K562 (cell line): ENCODE data around the gene STK11. TPM values are rescaled to one million over a fixed set of nuclear protein-coding genes. Genes with fewer than 3 reads are reported as not detected.

Experiments
- EP400 ChIP-seq: fragments of 450-650 bp; IDR thresholded peaks from 2 replicates; pipeline ENCODE4 v1.6.1; 2017; ENCODE audit warnings: antibody characterized with exemption, mild to moderate bottlenecking, moderate library complexity
- FOS ChIP-seq: IDR thresholded peaks from 3 replicates; pipeline ENCODE4 v1.6.1; 2011; ENCODE audit not compliant: insufficient read length; ENCODE audit errors: extremely low read depth
- HDAC1 ChIP-seq, 2 experiments: fragments of 450-650 bp; IDR thresholded peaks; 2 replicates each; pipeline ENCODE4 v1.6.1; 2016 to 2017; ENCODE audit warnings: inconsistent platforms in 1 of 2, mild to moderate bottlenecking in 1 of 2, moderate library complexity in 1 of 2
- HDAC2 ChIP-seq: fragments of 450-650 bp; IDR thresholded peaks from 2 replicates; pipeline ENCODE4 v1.6.1; 2016; ENCODE audit warnings: mild to moderate bottlenecking
- HNRNPLL ChIP-seq: fragments of 200-400 bp; formaldehyde crosslinking; IDR thresholded peaks from 2 replicates; pipeline ENCODE4 v1.6.1; 2017; ENCODE audit warnings: low read length, low read depth, mild to moderate bottlenecking; ENCODE audit not compliant: poor library complexity, severe bottlenecking
- JUNB ChIP-seq: fragments of 450-650 bp; formaldehyde crosslinking; conservative IDR thresholded peaks from 2 replicates; pipeline ENCODE4 v1.4.0; 2020; ENCODE audit warnings: mild to moderate bottlenecking
- NFIX ChIP-seq: fragments of 250-450 bp; sonication (Bioruptor Pico); IDR thresholded peaks from 2 replicates; pipeline ENCODE4 v1.4.0; 2020; ENCODE audit warnings: low read depth, mild to moderate bottlenecking, moderate library complexity
- PURB ChIP-seq: sonication (generic); formaldehyde crosslinking; IDR thresholded peaks from 2 replicates; pipeline ENCODE4 v1.9.0; 2021; ENCODE audit warnings: low read depth, mild to moderate bottlenecking, missing genetic modification reagents
- RBM34 ChIP-seq: fragments of 200-400 bp; formaldehyde crosslinking; IDR thresholded peaks from 2 replicates; pipeline ENCODE4 v1.6.1; 2018; ENCODE audit warnings: low read length, borderline replicate concordance; ENCODE audit not compliant: insufficient read depth
- RHOXF2B ChIP-seq: fragments of 250-450 bp; sonication (Bioruptor Pico); conservative IDR thresholded peaks from 2 replicates; pipeline ENCODE4 v1.5.1; 2021
- SIX5 ChIP-seq, 2 experiments: IDR thresholded peaks; 2 replicates each; pipeline ENCODE4 v1.6.1; 2011; ENCODE audit warnings: low read length in 2 of 2, borderline replicate concordance in 1 of 2, low read depth in 1 of 2, mild to moderate bottlenecking in 1 of 2, moderate library complexity in 1 of 2; ENCODE audit not compliant: insufficient read depth in 1 of 2
- SRSF1 ChIP-seq: fragments of 200-400 bp; formaldehyde crosslinking; IDR thresholded peaks from 2 replicates; pipeline ENCODE4 v1.6.1; 2017; ENCODE audit warnings: mild to moderate bottlenecking, low read depth, low read length, moderate library complexity
- TAF7 ChIP-seq: fragments of 450-650 bp; IDR thresholded peaks from 2 replicates; pipeline ENCODE4 v1.6.1; 2016; ENCODE audit warnings: missing genetic modification characterization, missing compliant biosample characterization
- polyA plus RNA-seq, 8 experiments: library from polyadenylated mRNA; depleted of rRNA in 4 of 8; stranded (reverse) in 5 of 8; unstranded in 3 of 8; fragments of >200 nt; fragmentation: Nextera tagmentation in 2 of 8; fragmentation: Illumina TruSeq in 1 of 8; extraction: Ambion mirVana in 2 of 8; extraction: Trizol in 1 of 8; gene quantifications; 2 replicates each; pipeline versions ENCODE4 v1.2.1 to v1.2.3, GENCODE V29; 2011 to 2014; ENCODE audit warnings: inconsistent platforms in 1 of 8, missing spikeins in 1 of 8
- total RNA-seq, 7 experiments: library from RNA; depleted of rRNA in 6 of 7; stranded (reverse); fragments of >200 nt in 6 of 7; fragmentation: Illumina TruSeq in 2 of 7; extraction: Trizol in 2 of 7; gene quantifications; 2 replicates each; pipeline versions ENCODE4 v1.2.1 to v1.2.3, GENCODE V29; 2011 to 2021; ENCODE audit warnings: low replicate concordance in 1 of 7
- TF ChIP-seq, protein P1 (sequence below): fragments of 450-650 bp; IDR thresholded peaks from 2 replicates; pipeline ENCODE4 v1.6.1; 2016; ENCODE audit warnings: mild to moderate bottlenecking, moderate library complexity
- TF ChIP-seq, protein P2 (sequence below): sonication (generic); formaldehyde crosslinking; IDR thresholded peaks from 2 replicates; pipeline ENCODE4 v1.8.1; 2022; ENCODE audit warnings: missing genetic modification reagents

The STK11 gene
- total and polyA plus RNA-seq, 9 of the 15 experiments (the other 6 are each of a cell fraction or from before 2014, with no cell fraction given), result 0.15 to 96.5 (median 31.7) TPM

DNA sequence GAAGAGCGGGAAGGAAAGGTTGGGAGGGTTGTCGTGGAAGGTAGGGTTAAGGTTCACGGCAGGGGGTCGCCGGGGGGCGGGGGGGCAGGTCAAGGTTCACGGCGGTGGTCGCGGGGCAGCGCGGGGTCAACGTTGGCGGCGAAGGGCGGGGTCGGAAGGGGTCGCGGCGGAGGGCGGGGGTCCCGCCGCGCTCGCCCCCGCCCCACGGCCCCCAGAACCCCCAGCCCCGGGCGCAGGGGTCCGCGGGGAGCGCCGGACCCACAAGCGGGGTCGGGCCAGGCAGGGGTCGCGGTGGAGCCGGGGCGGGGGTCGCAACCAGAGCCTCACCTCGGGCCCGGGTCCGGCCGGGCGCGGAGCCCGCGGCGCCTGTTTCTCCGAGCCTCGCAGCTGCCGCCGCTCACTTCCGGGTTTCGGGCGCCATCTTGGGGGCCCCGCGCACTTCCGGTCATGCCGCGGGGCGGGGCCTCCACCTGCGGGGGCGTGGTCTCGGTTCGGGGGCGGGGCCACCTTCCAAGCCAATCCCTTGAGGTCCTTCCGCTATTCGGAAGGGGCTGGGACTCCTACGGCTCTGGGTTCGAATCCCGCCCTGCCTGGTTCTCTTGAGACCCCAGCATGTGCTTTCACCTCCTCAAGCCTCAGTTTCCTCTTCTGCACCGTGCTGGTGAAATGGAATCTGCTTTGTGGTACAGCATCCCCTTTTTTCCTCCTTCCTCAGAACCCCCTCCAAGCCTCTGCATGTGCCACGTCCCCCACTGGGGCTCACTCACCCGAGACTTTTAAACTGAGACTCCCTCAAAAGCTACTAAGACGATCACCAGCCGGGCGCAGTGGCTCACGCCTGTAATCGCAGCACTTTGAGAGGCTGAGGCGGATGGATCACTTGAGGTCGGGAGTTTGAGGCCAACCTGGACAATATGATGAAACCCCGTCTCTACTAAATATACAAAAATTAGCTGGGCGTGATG, 31.5 kb upstream of the STK11 start, which contains the start of gene SBNO2 (continued):
- TF ChIP-seq, protein P1, sequence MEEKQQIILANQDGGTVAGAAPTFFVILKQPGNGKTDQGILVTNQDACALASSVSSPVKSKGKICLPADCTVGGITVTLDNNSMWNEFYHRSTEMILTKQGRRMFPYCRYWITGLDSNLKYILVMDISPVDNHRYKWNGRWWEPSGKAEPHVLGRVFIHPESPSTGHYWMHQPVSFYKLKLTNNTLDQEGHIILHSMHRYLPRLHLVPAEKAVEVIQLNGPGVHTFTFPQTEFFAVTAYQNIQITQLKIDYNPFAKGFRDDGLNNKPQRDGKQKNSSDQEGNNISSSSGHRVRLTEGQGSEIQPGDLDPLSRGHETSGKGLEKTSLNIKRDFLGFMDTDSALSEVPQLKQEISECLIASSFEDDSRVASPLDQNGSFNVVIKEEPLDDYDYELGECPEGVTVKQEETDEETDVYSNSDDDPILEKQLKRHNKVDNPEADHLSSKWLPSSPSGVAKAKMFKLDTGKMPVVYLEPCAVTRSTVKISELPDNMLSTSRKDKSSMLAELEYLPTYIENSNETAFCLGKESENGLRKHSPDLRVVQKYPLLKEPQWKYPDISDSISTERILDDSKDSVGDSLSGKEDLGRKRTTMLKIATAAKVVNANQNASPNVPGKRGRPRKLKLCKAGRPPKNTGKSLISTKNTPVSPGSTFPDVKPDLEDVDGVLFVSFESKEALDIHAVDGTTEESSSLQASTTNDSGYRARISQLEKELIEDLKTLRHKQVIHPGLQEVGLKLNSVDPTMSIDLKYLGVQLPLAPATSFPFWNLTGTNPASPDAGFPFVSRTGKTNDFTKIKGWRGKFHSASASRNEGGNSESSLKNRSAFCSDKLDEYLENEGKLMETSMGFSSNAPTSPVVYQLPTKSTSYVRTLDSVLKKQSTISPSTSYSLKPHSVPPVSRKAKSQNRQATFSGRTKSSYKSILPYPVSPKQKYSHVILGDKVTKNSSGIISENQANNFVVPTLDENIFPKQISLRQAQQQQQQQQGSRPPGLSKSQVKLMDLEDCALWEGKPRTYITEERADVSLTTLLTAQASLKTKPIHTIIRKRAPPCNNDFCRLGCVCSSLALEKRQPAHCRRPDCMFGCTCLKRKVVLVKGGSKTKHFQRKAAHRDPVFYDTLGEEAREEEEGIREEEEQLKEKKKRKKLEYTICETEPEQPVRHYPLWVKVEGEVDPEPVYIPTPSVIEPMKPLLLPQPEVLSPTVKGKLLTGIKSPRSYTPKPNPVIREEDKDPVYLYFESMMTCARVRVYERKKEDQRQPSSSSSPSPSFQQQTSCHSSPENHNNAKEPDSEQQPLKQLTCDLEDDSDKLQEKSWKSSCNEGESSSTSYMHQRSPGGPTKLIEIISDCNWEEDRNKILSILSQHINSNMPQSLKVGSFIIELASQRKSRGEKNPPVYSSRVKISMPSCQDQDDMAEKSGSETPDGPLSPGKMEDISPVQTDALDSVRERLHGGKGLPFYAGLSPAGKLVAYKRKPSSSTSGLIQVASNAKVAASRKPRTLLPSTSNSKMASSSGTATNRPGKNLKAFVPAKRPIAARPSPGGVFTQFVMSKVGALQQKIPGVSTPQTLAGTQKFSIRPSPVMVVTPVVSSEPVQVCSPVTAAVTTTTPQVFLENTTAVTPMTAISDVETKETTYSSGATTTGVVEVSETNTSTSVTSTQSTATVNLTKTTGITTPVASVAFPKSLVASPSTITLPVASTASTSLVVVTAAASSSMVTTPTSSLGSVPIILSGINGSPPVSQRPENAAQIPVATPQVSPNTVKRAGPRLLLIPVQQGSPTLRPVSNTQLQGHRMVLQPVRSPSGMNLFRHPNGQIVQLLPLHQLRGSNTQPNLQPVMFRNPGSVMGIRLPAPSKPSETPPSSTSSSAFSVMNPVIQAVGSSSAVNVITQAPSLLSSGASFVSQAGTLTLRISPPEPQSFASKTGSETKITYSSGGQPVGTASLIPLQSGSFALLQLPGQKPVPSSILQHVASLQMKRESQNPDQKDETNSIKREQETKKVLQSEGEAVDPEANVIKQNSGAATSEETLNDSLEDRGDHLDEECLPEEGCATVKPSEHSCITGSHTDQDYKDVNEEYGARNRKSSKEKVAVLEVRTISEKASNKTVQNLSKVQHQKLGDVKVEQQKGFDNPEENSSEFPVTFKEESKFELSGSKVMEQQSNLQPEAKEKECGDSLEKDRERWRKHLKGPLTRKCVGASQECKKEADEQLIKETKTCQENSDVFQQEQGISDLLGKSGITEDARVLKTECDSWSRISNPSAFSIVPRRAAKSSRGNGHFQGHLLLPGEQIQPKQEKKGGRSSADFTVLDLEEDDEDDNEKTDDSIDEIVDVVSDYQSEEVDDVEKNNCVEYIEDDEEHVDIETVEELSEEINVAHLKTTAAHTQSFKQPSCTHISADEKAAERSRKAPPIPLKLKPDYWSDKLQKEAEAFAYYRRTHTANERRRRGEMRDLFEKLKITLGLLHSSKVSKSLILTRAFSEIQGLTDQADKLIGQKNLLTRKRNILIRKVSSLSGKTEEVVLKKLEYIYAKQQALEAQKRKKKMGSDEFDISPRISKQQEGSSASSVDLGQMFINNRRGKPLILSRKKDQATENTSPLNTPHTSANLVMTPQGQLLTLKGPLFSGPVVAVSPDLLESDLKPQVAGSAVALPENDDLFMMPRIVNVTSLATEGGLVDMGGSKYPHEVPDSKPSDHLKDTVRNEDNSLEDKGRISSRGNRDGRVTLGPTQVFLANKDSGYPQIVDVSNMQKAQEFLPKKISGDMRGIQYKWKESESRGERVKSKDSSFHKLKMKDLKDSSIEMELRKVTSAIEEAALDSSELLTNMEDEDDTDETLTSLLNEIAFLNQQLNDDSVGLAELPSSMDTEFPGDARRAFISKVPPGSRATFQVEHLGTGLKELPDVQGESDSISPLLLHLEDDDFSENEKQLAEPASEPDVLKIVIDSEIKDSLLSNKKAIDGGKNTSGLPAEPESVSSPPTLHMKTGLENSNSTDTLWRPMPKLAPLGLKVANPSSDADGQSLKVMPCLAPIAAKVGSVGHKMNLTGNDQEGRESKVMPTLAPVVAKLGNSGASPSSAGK, result peak; percentile 32; the same call in 1 of the 2 replicates
- TF ChIP-seq RBM34, result no peak
- TF ChIP-seq, protein P2, sequence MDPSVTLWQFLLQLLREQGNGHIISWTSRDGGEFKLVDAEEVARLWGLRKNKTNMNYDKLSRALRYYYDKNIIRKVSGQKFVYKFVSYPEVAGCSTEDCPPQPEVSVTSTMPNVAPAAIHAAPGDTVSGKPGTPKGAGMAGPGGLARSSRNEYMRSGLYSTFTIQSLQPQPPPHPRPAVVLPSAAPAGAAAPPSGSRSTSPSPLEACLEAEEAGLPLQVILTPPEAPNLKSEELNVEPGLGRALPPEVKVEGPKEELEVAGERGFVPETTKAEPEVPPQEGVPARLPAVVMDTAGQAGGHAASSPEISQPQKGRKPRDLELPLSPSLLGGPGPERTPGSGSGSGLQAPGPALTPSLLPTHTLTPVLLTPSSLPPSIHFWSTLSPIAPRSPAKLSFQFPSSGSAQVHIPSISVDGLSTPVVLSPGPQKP, result no peak
- no peak for TF ChIP-seq NFIX
- TF ChIP-seq HNRNPLL, result no peak
- TF ChIP-seq HDAC2, result peak; percentile 70
- no peak for TF ChIP-seq RHOXF2B (CRISPR knock-in tag)
- no peak for TF ChIP-seq TAF7 (tag)
- TF ChIP-seq FOS, result no peak
- no peak; a peak in 1 of 4 replicates for TF ChIP-seq SIX5 (IDR thresholded peaks at IDR 0.05; ENCODE audit: borderline replicate concordance in 1 of 2, insufficient read depth in 1 of 2, low read depth in 1 of 2, low read length in 2 of 2)
- TF ChIP-seq JUNB, result no peak
- TF ChIP-seq HDAC1 (IDR thresholded peaks at IDR 0.05), result peak in 1 of 2 experiments; percentile 35; a peak in 1 of 4 replicates
- no peak for TF ChIP-seq SRSF1
- TF ChIP-seq EP400, result peak; percentile 62; the same call in 1 of the 2 replicates
- no peak for TF ChIP-seq PURB (CRISPR knock-in tag)
